A549 (cell line): ENCODE measurements around the gene CAMKMT. TPM values are rescaled to one million over a fixed set of nuclear protein-coding genes. Genes with fewer than 3 reads are reported as not detected.

ENCODE experiments used
- ATAC-seq, 2 experiments: fragments of 200-7000 bp in 1 of 2; fragments of >200 bp in 1 of 2; cut with Nextera tagmentation in 1 of 2; cut with Tn5 transposase in 1 of 2; 3 replicates each; pipeline versions ENCODE4 v1.8.0 to v1.9.1; 2018 to 2020; ENCODE audit warnings: mild to moderate bottlenecking in 1 of 2, moderate library complexity in 1 of 2
- CTCF ChIA-PET: fragments of 300-600 bp; sonication (Branson Sonifier 250); formaldehyde crosslinking; extraction: SDS; loops from one replicate; lab custom pipeline; 2021; ENCODE audit warnings: antibody characterized with exemption, inconsistent platforms; lab: Yijun Ruan, JAX
- POLR2A ChIA-PET: fragments of 350-600 bp; formaldehyde crosslinking; extraction: SDS; loops from one replicate; lab custom pipeline; 2021; ENCODE audit warnings: antibody characterized with exemption, inconsistent platforms; lab: Yijun Ruan, JAX
- DNase-seq, 2 experiments: peaks; one replicate each; pipeline versions ENCODE4 v3.0.0 to v3.0.0-alpha.2; 2011 to 2016; ENCODE audit warnings: low read depth in 1 of 2, low spot score in 1 of 2
- FAIRE-seq: peaks from 2 replicates; lab custom pipeline; 2011; peaks lifted over from hg19 to GRCh38; lab: Jason Lieb, UNC
- H3K27ac ChIP-seq, 2 experiments: fragments of >200 bp; sonication (Bioruptor Twin); formaldehyde crosslinking; 3 replicates each; pipeline ENCODE4 v1.5.1; 2016 to 2017
- H3K4me1 ChIP-seq: fragments of >200 bp; sonication (Bioruptor Twin); formaldehyde crosslinking; 3 replicates; pipeline ENCODE4 v1.6.1; 2016
- H3K4me2 ChIP-seq: fragments of >200 bp; sonication (Bioruptor Twin); formaldehyde crosslinking; 3 replicates; pipeline ENCODE4 v1.6.1; 2016
- H3K4me3 ChIP-seq: fragments of >200 bp; sonication (Bioruptor Twin); formaldehyde crosslinking; 3 replicates; pipeline ENCODE4 v1.5.1; 2016
- H3K9me3 ChIP-seq: fragments of >200 bp; sonication (Bioruptor Twin); formaldehyde crosslinking; 3 replicates; pipeline ENCODE4 v1.6.1; 2016
- CBX2 ChIP-seq: fragments of 200-600 bp; sonication (generic); IDR thresholded peaks from 2 replicates; pipeline ENCODE4 v1.6.1; 2016; ENCODE audit warnings: low read depth, mild to moderate bottlenecking, borderline replicate concordance
- CTCF ChIP-seq: fragments of >200 bp; sonication (Bioruptor Twin); formaldehyde crosslinking; IDR thresholded peaks from 3 replicates; pipeline ENCODE4 v1.5.1; 2016
- EHMT2 ChIP-seq: fragments of 200-600 bp; sonication (generic); IDR thresholded peaks from 2 replicates; pipeline ENCODE4 v1.6.1; 2016; ENCODE audit warnings: antibody characterized with exemption, low read depth, mild to moderate bottlenecking, moderate library complexity
- HDAC2 ChIP-seq: fragments of 200-600 bp; sonication (generic); IDR thresholded peaks from 2 replicates; pipeline ENCODE4 v1.6.1; 2016
- HEYL ChIP-seq: fragments of 250-450 bp; sonication (Bioruptor Pico); IDR thresholded peaks from 2 replicates; pipeline ENCODE4 v1.8.0; 2021; ENCODE audit warnings: mild to moderate bottlenecking, moderate library complexity
- HMGXB4 ChIP-seq: fragments of 250-450 bp; sonication (Bioruptor Pico); IDR thresholded peaks from 2 replicates; pipeline ENCODE4 v1.5.0; 2021; ENCODE audit warnings: mild to moderate bottlenecking, moderate library complexity, borderline replicate concordance
- NFE2L2 ChIP-seq: fragments of 150-350 bp; conservative IDR thresholded peaks from 2 replicates; pipeline ENCODE4 v1.6.1; 2014; ENCODE audit warnings: low read length
- PBX3 ChIP-seq: IDR thresholded peaks from 2 replicates; pipeline ENCODE4 v1.6.1; 2012
- POLR2AphosphoS2 ChIP-seq: conservative IDR thresholded peaks from 2 replicates; pipeline ENCODE4 v1.6.1; 2012; ENCODE audit warnings: low read length, improper control_type of control experiment, inconsistent platforms
- REST ChIP-seq: fragments of 200-600 bp; sonication (generic); IDR thresholded peaks from 2 replicates; pipeline ENCODE4 v1.6.1; 2016; ENCODE audit warnings: antibody characterized with exemption, mild to moderate bottlenecking, moderate library complexity
- SMC3 ChIP-seq: fragments of >200 bp; sonication (Bioruptor Twin); formaldehyde crosslinking; IDR thresholded peaks from 3 replicates; pipeline ENCODE4 v1.6.1; 2018; ENCODE audit warnings: inconsistent platforms
- ZFP36 ChIP-seq: fragments of 450-650 bp; IDR thresholded peaks from 2 replicates; pipeline ENCODE4 v1.6.1; 2014; ENCODE audit warnings: borderline replicate concordance; ENCODE audit not compliant: partially characterized antibody
- whole genome bisulfite sequencing: methylation state at CpG from one replicate; pipeline ENCODE4 v1.1.6; 2017; ENCODE audit errors: missing lambda C conversion rate; 5-methylcytosine and 5-hydroxymethylcytosine counted together
- polyA plus RNA-seq, 4 experiments: library from polyadenylated mRNA; depleted of rRNA in 3 of 4; stranded (reverse); fragments of >200 nt; fragmentation: RNase III in 1 of 4; extraction: RNeasy Plus Mini Kit Qiagen cat#74134 plus additional on column Dnase treatment in 1 of 4; gene quantifications; 2 replicates in 3 of 4; 3 replicates in 1 of 4; pipeline ENCODE4 v1.2.3, GENCODE V29; 2011 to 2017

CAMKMT gene
- polyA plus RNA-seq, 2 of the 4 experiments (the other 2 are of a cell fraction): 6.5 to 15.7 TPM

GRCh38 chr2:44652701-44653100 is 291.0 kb downstream of the CAMKMT start:
- CTCF ChIA-PET: interaction anchor here (2.5 kb wide), 1 partner anchor 173 kb away, joined by 7 read pairs; no protein-coding TSS in a partner anchor
- no peak for FAIRE-seq
- H3K9me3 ChIP-seq: no peaks in the 10 kb centered on the region
- no peak for ATAC-seq
- TF ChIP-seq POLR2AphosphoS2: no peak
- no peak for TF ChIP-seq HDAC2
- no peak for TF ChIP-seq PBX3
- TF ChIP-seq, all 56 proteins: peak for 0
- Histone ChIP-seq H3K27ac (no peak overlapping the region), H3K4me1 (no peaks in the 10 kb centered on the region), H3K4me3 (no peak overlapping the region), H3K4me2 (no peak overlapping the region)
- WGBS: 91% methylated on average over 4 of the region's 4 CpGs
- POLR2A ChIA-PET: no interaction called here
- no peak for DNase-seq

GRCh38 chr2:44655401-44655864 is 293.7 kb downstream of the CAMKMT start:
- no peak for TF ChIP-seq CBX2
- no peak for TF ChIP-seq SMC3
- TF ChIP-seq HMGXB4 (CRISPR knock-in tag): no peak
- TF ChIP-seq ZFP36: no peak
- TF ChIP-seq EHMT2: no peak
- TF ChIP-seq HEYL (CRISPR knock-in tag): no peak
- DNase-seq: no peak
- H3K4me3 ChIP-seq: no peak overlapping the region
- no peak overlapping the region for H3K27ac ChIP-seq
- no peak for FAIRE-seq
- 86% methylated on average over 5 of the region's 5 CpGs for WGBS
- CTCF ChIA-PET: no interaction called here
- ATAC-seq: no peak
- H3K4me2 ChIP-seq: no peak overlapping the region
- POLR2A ChIA-PET: no interaction called here
- H3K4me1 ChIP-seq: no peaks in the 10 kb centered on the region
- H3K9me3 ChIP-seq: no peaks in the 10 kb centered on the region

GRCh38 chr2:44656460-44656859 is 294.7 kb downstream of the CAMKMT start:
- H3K9me3 ChIP-seq: no peaks in the 10 kb centered on the region
- ATAC-seq (no peak), DNase-seq (no peak), FAIRE-seq (no peak)
- WGBS: 89% methylated on average over 2 of the region's 2 CpGs
- H3K4me1 ChIP-seq: no peaks in the 10 kb centered on the region
- TF ChIP-seq NFE2L2: no peak
- no peak for TF ChIP-seq HMGXB4 (CRISPR knock-in tag)
- TF ChIP-seq REST: no peak
- no peak for TF ChIP-seq PBX3
- TF ChIP-seq CTCF: no peak
- H3K4me3 ChIP-seq: no peak overlapping the region
- CTCF ChIA-PET: no interaction called here
- POLR2A ChIA-PET: no interaction called here
- no peak overlapping the region for H3K27ac ChIP-seq
- H3K4me2 ChIP-seq: no peak overlapping the region
